ENCODE results near the gene DEK. TPM values are rescaled to one million over a fixed set of nuclear protein-coding genes. Genes with fewer than 3 reads are reported as not detected.

The DEK gene
- total RNA-seq, 1 experiment from 2014 or later = 108 TPM

GRCh38 chr6:18306977-18307376, 42.6 kb upstream of the DEK start:
- DNase-seq (ENCODE audit: low read depth, low spot score) (no peak), ATAC-seq (no peak)
- Histone ChIP-seq H3K79me2 (ENCODE audit: insufficient read depth, low read length) (no peaks in the 10 kb centered on the region), H2AFZ (ENCODE audit: low read depth, low read length, poor library complexity, severe bottlenecking) (no peak overlapping the region), H3K27ac (ENCODE audit: low read depth, low read length) (no peak overlapping the region), H3K9me2 (ENCODE audit: insufficient read depth) (no peaks in the 10 kb centered on the region), H4K20me1 (ENCODE audit: insufficient read depth) (no peaks in the 10 kb centered on the region), H3K27me3 (ENCODE audit: insufficient read depth, low read length) (no peaks in the 10 kb centered on the region), H3K4me1 (ENCODE audit: control insufficient read depth in 1 of 2, insufficient read depth in 2 of 2, low read length in 2 of 2) (no peaks in the 10 kb centered on the region), H3K9ac (ENCODE audit: low read length) (no peak overlapping the region), H3K9me3 (ENCODE audit: control insufficient read depth in 1 of 2, insufficient read depth in 1 of 2, low read depth in 1 of 2, low read length in 2 of 2) (no peaks in the 10 kb centered on the region), H3K36me3 (ENCODE audit: control insufficient read depth in 1 of 2, insufficient read depth in 2 of 2, low read length in 2 of 2) (no peaks in the 10 kb centered on the region), H3K4me2 (ENCODE audit: low read length) (no peak overlapping the region), H3K4me3 (replicated peaks in 1 of 2; ENCODE audit: low read depth in 1 of 2, low read length in 2 of 2) (no peak overlapping the region)
- RAD21 ChIA-PET (ENCODE audit: low non-redundant PET in 1 of 2, low total read pairs in 2 of 2, uncharacterized antibody in 2 of 2, unreplicated experiment in 2 of 2) = no interaction called here
- BruUV-seq (replicated peaks) = no TSS peak
- TF ChIP-seq FOSL1 (IDR thresholded peaks at IDR 0.05; ENCODE audit: low read depth) = no peak
- no peak for TF ChIP-seq YY1 (IDR thresholded peaks at IDR 0.05; ENCODE audit: extremely low read depth, insufficient replicate concordance, low read depth, low read length)
- TF ChIP-seq RAD21 (IDR thresholded peaks at IDR 0.05; ENCODE audit: low read depth) = no peak
- no peak for TF ChIP-seq ATF3 (IDR thresholded peaks at IDR 0.05)
- no peak for TF ChIP-seq ZNF274 (IDR thresholded peaks at IDR 0.05; ENCODE audit: low read depth, low read length)
- TF ChIP-seq ELF1 (IDR thresholded peaks at IDR 0.05; ENCODE audit: borderline replicate concordance, low read depth) = no peak
- no peak for TF ChIP-seq EGR1 (IDR thresholded peaks at IDR 0.05; ENCODE audit: low read depth)
- TF ChIP-seq EZH2phosphoT487 (IDR thresholded peaks at IDR 0.05; ENCODE audit: borderline replicate concordance) = no peak
- TF ChIP-seq CBX3 (IDR thresholded peaks at IDR 0.05; ENCODE audit: low read depth) = no peak
- TF ChIP-seq SIN3A (IDR thresholded peaks at IDR 0.05; ENCODE audit: low read depth) = no peak
- no peak for TF ChIP-seq JUND (IDR thresholded peaks at IDR 0.05)
- TF ChIP-seq REST (IDR thresholded peaks at IDR 0.05; ENCODE audit: low read depth) = no peak
- no peak for TF ChIP-seq POLR2A (IDR thresholded peaks at IDR 0.05; ENCODE audit: borderline replicate concordance, extremely low read depth, insufficient read depth, insufficient read length)
- TF ChIP-seq EZH2 (IDR thresholded peaks at IDR 0.05) = no peak
- no peak for TF ChIP-seq SRF (IDR thresholded peaks at IDR 0.05; ENCODE audit: low read depth)
- CTCF ChIA-PET = no interaction called here
- POLR2A ChIA-PET = no interaction called here
- intact Hi-C loops (cut with micrococcal nuclease) = loop anchor here (10.0 kb wide), 1 partner anchor 482 kb away; no protein-coding TSS in a partner anchor

Measured in HCT116 (cell line).